ENCODE data around the gene ACAA1.
"Not testable (repeated sequence)": the region's sequence is repeated elsewhere in the genome, so short reads cannot be mapped to it uniquely, and the experiment has no call there.

Gene ACAA1

DNA sequence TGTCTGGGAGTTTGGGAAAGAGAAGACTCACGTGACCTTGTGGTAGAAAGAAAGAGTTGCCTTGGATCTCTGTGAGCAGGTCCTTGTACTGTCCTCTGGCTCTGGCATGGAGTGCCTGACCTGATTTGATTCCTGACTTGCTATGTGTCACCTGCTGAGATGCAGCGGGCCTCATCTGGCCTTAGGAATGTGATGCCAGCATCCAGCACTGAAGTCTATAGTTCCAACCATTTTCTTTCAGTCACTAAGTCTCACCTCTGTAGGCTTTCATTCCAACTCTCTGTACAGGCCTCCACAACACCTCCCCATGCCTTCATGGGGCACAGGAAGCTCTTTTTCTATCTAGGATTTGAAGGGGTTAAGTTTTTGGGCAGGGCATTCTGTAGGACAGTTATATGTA, 16.3 kb upstream of the ACAA1 start:
- DNase-seq = no peak

- DNase-seq = no peak
These were observed 15.7 kb upstream of the ACAA1 start for GRCh38 chr3:38152609-38153008.

- DNase-seq = no peak
These were observed 14.8 kb upstream of the ACAA1 start for GRCh38 chr3:38151667-38152265.

DNA sequence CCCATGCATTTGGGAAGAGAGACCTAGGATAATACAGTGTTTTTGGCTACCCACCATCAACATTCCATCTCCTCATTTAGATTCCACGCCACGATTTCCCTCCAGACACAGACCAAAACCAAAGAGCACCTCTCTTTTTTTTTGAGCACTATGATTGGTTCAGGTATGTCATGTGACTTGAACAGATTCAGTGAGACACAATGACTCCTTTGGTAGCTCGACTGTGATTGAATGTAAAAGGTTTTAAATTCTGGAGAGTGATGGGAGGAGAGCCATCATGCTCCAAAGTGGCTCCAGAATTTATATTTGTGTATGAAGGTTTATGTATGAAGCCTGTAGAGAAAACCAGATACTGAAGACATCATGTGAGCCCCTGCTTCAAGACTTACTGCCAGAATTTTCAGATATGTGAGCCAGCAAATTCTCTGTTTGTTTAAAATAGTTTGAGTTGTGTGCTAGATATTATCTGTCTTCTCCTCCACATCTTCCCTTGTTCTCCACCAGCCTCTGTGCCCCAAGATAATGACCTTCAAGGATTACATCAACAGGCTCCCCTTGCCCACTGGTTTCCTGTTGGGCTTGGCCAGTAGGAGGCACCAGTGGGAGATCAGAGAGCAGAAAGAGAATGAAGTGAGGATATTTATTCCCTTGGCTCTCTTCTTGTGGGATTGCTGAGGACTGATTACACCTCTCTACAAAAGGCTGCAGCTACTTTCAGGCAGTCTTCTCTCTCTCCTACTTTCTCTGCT, 14.0 kb upstream of the ACAA1 start:
- no peak for DNase-seq

DNA sequence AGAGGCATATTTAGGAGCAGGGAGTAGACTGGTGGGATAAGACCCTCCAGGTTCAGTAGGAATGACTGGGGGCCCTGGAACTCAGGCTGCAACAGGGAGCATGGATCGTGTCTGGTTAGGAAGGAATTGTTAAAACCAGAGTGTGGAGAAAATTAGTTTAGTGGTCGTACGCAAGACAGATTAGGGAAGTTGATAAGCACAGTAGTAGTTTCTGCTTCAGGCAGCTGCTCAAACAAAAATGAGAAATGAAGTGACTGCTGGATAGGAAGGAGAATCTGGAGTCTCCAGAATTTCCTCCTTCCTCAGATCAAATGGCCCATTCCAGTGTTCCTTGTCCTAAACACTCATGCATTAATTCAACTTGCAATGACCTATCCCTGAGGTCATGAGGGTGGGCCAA, 12.8 kb upstream of the ACAA1 start:
- no peak for DNase-seq

DNA sequence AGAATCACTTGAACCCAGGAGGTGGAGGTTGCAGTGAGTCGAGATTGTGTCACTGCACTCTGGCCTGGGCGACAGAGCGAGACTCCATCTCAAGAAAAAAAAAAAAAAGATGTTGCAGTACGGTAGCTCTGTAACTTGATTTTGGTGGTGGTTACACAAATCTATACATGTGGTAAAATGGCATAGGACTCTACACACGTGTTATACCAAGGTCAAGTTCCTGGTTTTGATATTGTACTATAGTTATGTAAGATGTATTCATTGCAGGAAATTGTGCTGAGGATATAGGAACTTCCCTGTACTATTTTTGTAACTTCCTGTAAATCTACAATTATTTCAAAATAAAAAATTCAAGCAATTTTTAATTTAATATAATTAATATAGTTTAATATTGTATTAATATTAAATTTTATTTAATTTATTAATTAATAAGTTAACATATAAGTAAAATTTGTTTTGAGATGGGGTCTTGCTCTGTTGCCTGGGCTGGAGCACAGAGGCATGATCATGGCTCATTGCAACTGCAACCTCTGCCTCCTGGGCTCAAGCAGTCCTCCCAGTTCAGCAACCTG, 11.5 kb upstream of the ACAA1 start:
- no peak for DNase-seq

- DNase-seq = no peak
These were observed 10.5 kb upstream of the ACAA1 start for GRCh38 chr3:38147421-38147820.

DNA sequence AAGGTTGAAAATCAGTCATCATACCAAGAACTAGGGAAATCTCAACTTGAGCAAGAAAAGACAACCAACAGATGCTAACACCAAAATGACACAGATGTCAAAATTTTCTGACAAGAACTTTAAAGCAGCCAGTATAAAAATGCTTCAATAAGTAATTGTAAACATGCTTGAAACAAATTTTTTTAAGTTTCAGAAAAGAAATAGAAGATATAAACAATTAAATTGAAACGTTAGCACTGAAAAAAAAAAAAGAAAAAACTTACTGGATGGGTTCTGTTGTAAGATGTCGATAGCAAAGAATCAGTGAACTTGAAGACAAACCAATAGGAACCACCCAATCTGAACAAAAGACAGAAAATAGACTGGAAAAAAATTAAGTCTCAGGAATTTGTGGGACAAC, 9.6 kb upstream of the ACAA1 start:
- DNase-seq = no peak

DNA sequence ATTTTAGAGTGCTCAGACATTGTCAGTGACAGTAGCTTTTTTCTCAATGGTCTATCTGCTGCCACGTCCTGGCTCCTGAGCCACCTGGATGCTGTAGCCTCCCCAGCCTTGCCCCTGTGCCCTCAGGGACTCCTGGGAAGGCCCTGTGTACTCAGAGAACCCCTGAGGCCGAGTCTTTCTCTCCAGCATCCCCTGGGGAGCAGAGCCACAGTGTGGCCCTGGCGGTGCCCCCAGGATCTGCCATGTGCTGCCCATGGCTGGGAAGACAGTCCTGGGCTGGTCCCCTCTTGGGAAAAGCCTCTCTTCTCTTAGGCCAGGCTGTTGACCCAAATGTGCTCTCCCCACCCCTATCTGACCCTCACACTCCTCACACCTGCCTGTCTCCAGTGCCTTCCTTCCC, 6.6 kb upstream of the ACAA1 start:
- no peak for DNase-seq

DNA sequence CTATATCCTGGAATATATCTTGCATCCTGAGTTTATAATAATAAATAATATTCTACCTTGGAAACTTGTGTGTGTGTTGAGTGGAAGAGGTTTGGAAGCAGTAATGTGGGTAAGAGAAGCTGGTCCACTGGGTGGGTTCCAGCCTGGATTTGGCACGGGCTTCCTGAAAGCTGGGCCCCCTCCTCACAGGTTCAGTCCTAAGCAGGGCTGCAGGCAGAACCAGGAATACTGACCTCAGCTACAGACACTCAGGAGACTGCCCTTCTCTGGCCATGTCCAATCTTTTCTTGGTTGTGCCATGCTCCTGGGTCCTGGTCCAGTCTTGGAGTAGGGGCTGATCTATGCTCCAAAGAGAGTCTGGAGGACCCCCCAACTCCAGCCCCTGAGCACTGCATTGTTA, 6.0 kb upstream of the ACAA1 start:
- no peak for DNase-seq

DNA sequence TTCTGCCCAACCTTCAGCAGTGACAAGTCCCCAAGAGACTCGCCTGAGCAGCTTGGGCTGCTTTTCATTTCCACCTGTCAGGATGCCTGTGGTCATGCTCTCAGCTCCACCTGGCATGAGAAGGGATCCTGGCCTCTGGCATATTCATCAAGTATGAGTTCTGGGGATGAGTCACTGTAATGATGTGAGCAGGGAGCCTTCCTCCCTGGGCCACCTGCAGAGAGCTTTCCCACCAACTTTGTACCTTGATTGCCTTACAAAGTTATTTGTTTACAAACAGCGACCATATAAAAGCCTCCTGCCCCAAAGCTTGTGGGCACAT, 5.0 kb upstream of the ACAA1 start:
- DNase-seq = no peak

- no peak for DNase-seq
These were observed 4.4 kb upstream of the ACAA1 start for GRCh38 chr3:38141173-38141951.

GRCh38 chr3:38140326-38141172, 3.6 kb upstream of the ACAA1 start:
- DNase-seq = no peak

DNA sequence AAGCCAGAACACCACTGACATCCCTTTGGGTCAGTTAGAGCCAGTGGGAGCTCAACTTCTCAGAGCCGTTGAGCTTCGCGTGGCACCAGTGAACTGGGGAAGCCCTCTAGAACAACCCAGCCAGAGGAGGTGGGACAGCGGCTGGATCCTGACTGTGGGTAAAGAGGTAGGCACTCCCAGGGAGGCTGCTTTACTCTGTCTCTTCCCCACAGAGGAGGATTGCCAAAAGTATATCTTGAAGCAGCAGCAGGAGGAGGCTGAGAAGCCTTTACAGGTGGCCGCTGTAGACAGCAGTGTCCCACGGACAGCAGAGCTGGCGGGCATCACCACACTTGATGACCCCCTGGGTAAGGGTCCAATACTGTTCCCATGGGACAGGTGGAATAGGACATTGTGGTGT, 2.7 kb upstream of the ACAA1 start:
- DNase-seq = no peak

DNA sequence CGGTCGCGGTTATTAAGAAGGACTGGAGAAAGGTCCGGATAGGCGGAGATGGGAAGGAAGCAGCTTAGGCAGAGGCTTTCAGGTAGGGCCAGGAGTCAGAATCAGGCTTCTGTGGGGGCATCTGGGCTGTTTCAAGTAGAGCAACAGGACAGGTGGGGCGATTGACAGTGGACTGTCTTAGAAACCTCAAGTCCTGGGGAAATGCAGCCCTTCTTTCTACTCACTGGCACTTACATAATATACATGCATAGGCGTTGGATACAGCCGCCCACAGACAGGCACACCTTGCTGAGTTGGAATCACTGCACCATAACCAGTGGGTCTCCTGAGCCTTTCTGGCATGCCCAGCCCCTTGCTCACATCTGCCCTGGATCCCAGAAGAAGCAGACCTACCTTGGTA, 2.3 kb upstream of the ACAA1 start:
- DNase-seq = no peak

- peak; percentile 85 for DNase-seq
These were observed 1.6 kb upstream of the ACAA1 start, which contains the start of gene MYD88 for GRCh38 chr3:38138349-38139190. Gene MYD88 (plus strand): TSS chr3:38138661. CDS start chr3:38138701, 40 bp downstream.

GRCh38 chr3:38137615-38138348, 855 bp upstream of the ACAA1 start:
- DNase-seq = no peak

- no peak for DNase-seq
These were observed 542 bp downstream of the ACAA1 start for GRCh38 chr3:38136393-38136776.

GRCh38 chr3:38135621-38136277, 1.2 kb downstream of the ACAA1 start:
- not testable (repeated sequence) for DNase-seq

- DNase-seq = not testable (repeated sequence)
These were observed 2.3 kb downstream of the ACAA1 start for GRCh38 chr3:38134517-38135143.
